A549 (cell line): ENCODE measurements around the gene C7orf57. TPM values are rescaled to one million over a fixed set of nuclear protein-coding genes. Genes with fewer than 3 reads are reported as not detected.
A peak's percentile ranks its signal among the peaks of the same experiment; 100 is the strongest.

Source experiments
- ATAC-seq, 2 experiments: fragments of 200-7000 bp in 1 of 2; fragments of >200 bp in 1 of 2; cut with Nextera tagmentation in 1 of 2; cut with Tn5 transposase in 1 of 2; 3 replicates each; pipeline versions ENCODE4 v1.8.0 to v1.9.1; 2018 to 2020; ENCODE audit warnings: mild to moderate bottlenecking in 1 of 2, moderate library complexity in 1 of 2
- CTCF ChIA-PET: fragments of 300-600 bp; sonication (Branson Sonifier 250); formaldehyde crosslinking; extraction: SDS; loops from one replicate; lab custom pipeline; 2021; ENCODE audit warnings: antibody characterized with exemption, inconsistent platforms; lab: Yijun Ruan, JAX
- POLR2A ChIA-PET: fragments of 350-600 bp; formaldehyde crosslinking; extraction: SDS; loops from one replicate; lab custom pipeline; 2021; ENCODE audit warnings: antibody characterized with exemption, inconsistent platforms; lab: Yijun Ruan, JAX
- DNase-seq, 2 experiments: peaks; one replicate each; pipeline versions ENCODE4 v3.0.0 to v3.0.0-alpha.2; 2011 to 2016; ENCODE audit warnings: low read depth in 1 of 2, low spot score in 1 of 2
- FAIRE-seq: peaks from 2 replicates; lab custom pipeline; 2011; peaks lifted over from hg19 to GRCh38; lab: Jason Lieb, UNC
- H3K27ac ChIP-seq, 2 experiments: fragments of >200 bp; sonication (Bioruptor Twin); formaldehyde crosslinking; 3 replicates each; pipeline ENCODE4 v1.5.1; 2016 to 2017
- H3K4me1 ChIP-seq: fragments of >200 bp; sonication (Bioruptor Twin); formaldehyde crosslinking; 3 replicates; pipeline ENCODE4 v1.6.1; 2016
- H3K4me2 ChIP-seq: fragments of >200 bp; sonication (Bioruptor Twin); formaldehyde crosslinking; 3 replicates; pipeline ENCODE4 v1.6.1; 2016
- H3K4me3 ChIP-seq: fragments of >200 bp; sonication (Bioruptor Twin); formaldehyde crosslinking; 3 replicates; pipeline ENCODE4 v1.5.1; 2016
- H3K9me3 ChIP-seq: fragments of >200 bp; sonication (Bioruptor Twin); formaldehyde crosslinking; 3 replicates; pipeline ENCODE4 v1.6.1; 2016
- BHLHE40 ChIP-seq: IDR thresholded peaks from 2 replicates; pipeline ENCODE4 v1.6.1; 2012; ENCODE audit warnings: low read depth, low read length, inconsistent platforms
- CBX8 ChIP-seq: fragments of 200-600 bp; sonication (generic); IDR thresholded peaks from 2 replicates; pipeline ENCODE4 v1.6.1; 2016
- CEBPB ChIP-seq, 2 experiments: fragments of >200 bp in 1 of 2; sonication (Bioruptor Twin) in 1 of 2; formaldehyde crosslinking in 1 of 2; IDR thresholded peaks; 2 replicates each; pipeline ENCODE4 v1.6.1; 2012 to 2016
- CHD2 ChIP-seq: fragments of 150-350 bp; IDR thresholded peaks from 2 replicates; pipeline ENCODE4 v1.6.1; 2014; ENCODE audit warnings: low read length; ENCODE audit not compliant: partially characterized antibody
- EHF ChIP-seq: fragments of 250-450 bp; sonication (Bioruptor Pico); IDR thresholded peaks from 2 replicates; pipeline ENCODE4 v1.5.0; 2020; ENCODE audit warnings: mild to moderate bottlenecking
- HDAC2 ChIP-seq: fragments of 200-600 bp; sonication (generic); IDR thresholded peaks from 2 replicates; pipeline ENCODE4 v1.6.1; 2016
- HEYL ChIP-seq: fragments of 250-450 bp; sonication (Bioruptor Pico); IDR thresholded peaks from 2 replicates; pipeline ENCODE4 v1.8.0; 2021; ENCODE audit warnings: mild to moderate bottlenecking, moderate library complexity
- HOXA7 ChIP-seq: fragments of 250-450 bp; sonication (Bioruptor Pico); IDR thresholded peaks from 2 replicates; pipeline ENCODE4 v1.5.0; 2020; ENCODE audit warnings: mild to moderate bottlenecking, moderate library complexity
- HOXB13 ChIP-seq: fragments of 250-450 bp; sonication (Bioruptor Pico); IDR thresholded peaks from 2 replicates; pipeline ENCODE4 v1.5.0; 2020; ENCODE audit warnings: low read depth, mild to moderate bottlenecking, moderate library complexity
- JUNB ChIP-seq: fragments of >200 bp; sonication (Bioruptor Twin); formaldehyde crosslinking; IDR thresholded peaks from 2 replicates; pipeline ENCODE4 v1.6.1; 2016
- KDM1A ChIP-seq: fragments of 200-600 bp; sonication (generic); IDR thresholded peaks from 2 replicates; pipeline ENCODE4 v1.6.1; 2016; ENCODE audit warnings: low read depth, mild to moderate bottlenecking
- MYC ChIP-seq: IDR thresholded peaks from 2 replicates; pipeline ENCODE4 v1.6.1; 2012; ENCODE audit warnings: mild to moderate bottlenecking, inconsistent platforms, low read length, improper control_type of control experiment, borderline replicate concordance
- NPAS2 ChIP-seq: fragments of 250-450 bp; sonication (Bioruptor Pico); IDR thresholded peaks from 2 replicates; pipeline ENCODE4 v1.8.0; 2022; ENCODE audit warnings: mild to moderate bottlenecking, moderate library complexity, borderline replicate concordance
- NR3C1 ChIP-seq: fragments of >200 bp; sonication (Bioruptor Twin); formaldehyde crosslinking; IDR thresholded peaks from 3 replicates; pipeline ENCODE4 v1.6.1; 2017
- PHF8 ChIP-seq: fragments of 200-600 bp; sonication (generic); IDR thresholded peaks from 2 replicates; pipeline ENCODE4 v1.6.1; 2016; ENCODE audit warnings: low read depth, mild to moderate bottlenecking, antibody characterized with exemption, moderate library complexity, borderline replicate concordance
- POLR2A ChIP-seq: IDR thresholded peaks from 2 replicates; pipeline ENCODE4 v1.6.1; 2012; ENCODE audit warnings: mild to moderate bottlenecking, low read length
- RARB ChIP-seq: fragments of 250-450 bp; sonication (Bioruptor Pico); IDR thresholded peaks from 2 replicates; pipeline ENCODE4 v1.8.0; 2021; ENCODE audit warnings: mild to moderate bottlenecking, moderate library complexity
- RFX5 ChIP-seq: fragments of 450-650 bp; IDR thresholded peaks from 2 replicates; pipeline ENCODE4 v1.7.1; 2014; ENCODE audit warnings: antibody characterized with exemption, mild to moderate bottlenecking, moderate library complexity
- TP53 ChIP-seq: fragments of 250-450 bp; sonication (Bioruptor Pico); IDR thresholded peaks from 2 replicates; pipeline ENCODE4 v1.5.0; 2021; ENCODE audit warnings: mild to moderate bottlenecking, moderate library complexity
- ZC3H11A ChIP-seq: fragments of 450-650 bp; IDR thresholded peaks from 2 replicates; pipeline ENCODE4 v1.6.1; 2014; ENCODE audit warnings: antibody characterized with exemption, mild to moderate bottlenecking
- ZFP36 ChIP-seq: fragments of 450-650 bp; IDR thresholded peaks from 2 replicates; pipeline ENCODE4 v1.6.1; 2014; ENCODE audit warnings: borderline replicate concordance; ENCODE audit not compliant: partially characterized antibody
- WGBS: methylation state at CpG from one replicate; pipeline ENCODE4 v1.1.6; 2017; ENCODE audit errors: missing lambda C conversion rate; 5-methylcytosine and 5-hydroxymethylcytosine counted together
- polyA plus RNA-seq, 4 experiments: library from polyadenylated mRNA; depleted of rRNA in 3 of 4; stranded (reverse); fragments of >200 nt; fragmentation: RNase III in 1 of 4; extraction: RNeasy Plus Mini Kit Qiagen cat#74134 plus additional on column Dnase treatment in 1 of 4; gene quantifications; 2 replicates in 3 of 4; 3 replicates in 1 of 4; pipeline ENCODE4 v1.2.3, GENCODE V29; 2011 to 2017
- TF ChIP-seq, protein P1 (sequence below): fragments of 450-650 bp; IDR thresholded peaks from 2 replicates; pipeline ENCODE4 v1.6.1; 2014; ENCODE audit warnings: antibody characterized with exemption
- TF ChIP-seq, protein P2 (sequence below): IDR thresholded peaks from 2 replicates; pipeline ENCODE4 v1.6.1; 2012
- TF ChIP-seq, protein P3 (sequence below): IDR thresholded peaks from 2 replicates; pipeline ENCODE4 v1.6.1; 2012; ENCODE audit warnings: low read depth, borderline replicate concordance
- TF ChIP-seq, protein P4 (sequence below): fragments of >200 bp; sonication (Bioruptor Twin); formaldehyde crosslinking; IDR thresholded peaks from 3 replicates; pipeline ENCODE4 v1.6.1; 2016
- TF ChIP-seq, protein P5 (sequence below): fragments of 150-350 bp; IDR thresholded peaks from 2 replicates; pipeline ENCODE4 v1.6.1; 2014; ENCODE audit warnings: low read depth, mild to moderate bottlenecking, low read length

C7orf57 gene
- polyA plus RNA-seq, 2 of the 4 experiments (the other 2 are of a cell fraction) = 0.05 to 0.09 TPM

DNA sequence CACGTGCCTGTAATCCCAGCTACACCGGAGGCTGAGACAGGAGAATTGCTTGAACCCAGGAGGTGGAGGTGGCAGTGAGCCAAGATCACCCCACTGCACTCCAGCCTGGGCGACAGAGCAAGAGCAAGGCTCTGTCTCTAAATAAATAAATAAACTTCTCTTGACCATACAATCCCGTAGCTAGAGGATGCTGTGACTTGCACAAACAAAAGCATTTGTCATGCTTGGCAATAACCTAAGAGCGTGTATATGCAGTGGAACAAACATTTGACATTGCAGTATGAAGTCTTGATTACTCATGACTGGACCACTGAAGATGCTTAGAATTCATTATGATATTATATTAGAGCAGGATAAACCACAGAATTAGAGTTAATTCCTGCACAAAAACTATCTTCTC is 1.4 kb upstream of the C7orf57 start:
- WGBS = 24% methylated on average over 5 of the region's 5 CpGs
- no peak for ATAC-seq
- H3K4me3 ChIP-seq = no peak overlapping the region
- H3K9me3 ChIP-seq = no peaks in the 10 kb centered on the region
- peaks cover 11% of the 10 kb centered on the region; the same call in 1 of the 3 replicates for H3K4me1 ChIP-seq
- no peak overlapping the region for H3K27ac ChIP-seq
- DNase-seq = peak in 1 of 2 experiments; percentile 11
- TF ChIP-seq KDM1A (no peak), PHF8 (no peak), POLR2A (no peak), CBX8 (no peak)
- TF ChIP-seq, protein P1, sequence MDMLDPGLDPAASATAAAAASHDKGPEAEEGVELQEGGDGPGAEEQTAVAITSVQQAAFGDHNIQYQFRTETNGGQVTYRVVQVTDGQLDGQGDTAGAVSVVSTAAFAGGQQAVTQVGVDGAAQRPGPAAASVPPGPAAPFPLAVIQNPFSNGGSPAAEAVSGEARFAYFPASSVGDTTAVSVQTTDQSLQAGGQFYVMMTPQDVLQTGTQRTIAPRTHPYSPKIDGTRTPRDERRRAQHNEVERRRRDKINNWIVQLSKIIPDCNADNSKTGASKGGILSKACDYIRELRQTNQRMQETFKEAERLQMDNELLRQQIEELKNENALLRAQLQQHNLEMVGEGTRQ = no peak
- POLR2A ChIA-PET = no interaction called here
- CTCF ChIA-PET = interaction anchor here (1.0 to 6.5 kb wide), 5 partner anchors 10 to 76 kb away, joined by 3 to 35 read pairs (median 3); partner anchors contain the start of gene UPP1
- peak; percentile 23 for FAIRE-seq
- no peak overlapping the region for H3K4me2 ChIP-seq

DNA sequence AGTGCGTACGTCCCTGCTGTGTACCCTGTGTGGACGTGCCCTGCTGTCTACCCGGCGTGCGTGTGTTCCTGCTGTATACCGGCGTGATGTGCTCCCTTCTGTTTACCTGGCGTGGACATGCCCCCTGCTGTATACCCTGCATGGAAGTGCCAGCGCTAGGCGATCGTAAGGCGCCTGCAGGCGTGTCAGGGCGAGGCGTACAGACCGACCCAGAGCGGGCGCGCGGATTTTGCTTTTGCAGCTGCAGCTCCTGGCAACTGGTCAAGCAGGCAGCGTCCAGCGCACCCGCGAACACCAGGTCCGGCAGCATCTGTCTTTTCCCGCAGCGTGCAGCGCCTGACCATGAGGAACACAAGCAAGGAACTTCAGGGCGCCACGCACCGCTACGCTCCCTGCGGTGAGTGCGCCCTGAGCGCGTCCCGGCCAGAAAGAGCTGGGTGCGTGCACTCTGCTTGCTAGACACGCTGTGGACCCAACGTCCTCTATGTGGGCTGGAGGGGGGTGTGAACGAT is 680 bp downstream of the C7orf57 start:
- FAIRE-seq (no peak), DNase-seq (peak in 1 of 2 experiments; percentile 17), ATAC-seq (peak; percentile 46 to 51)
- 3% methylated on average over 35 of the region's 42 CpGs for WGBS
- Histone ChIP-seq H3K9me3 (no peaks in the 10 kb centered on the region), H3K4me3 (peak overlapping the region; percentile 76), H3K4me2 (peak overlapping the region; percentile 100), H3K27ac (no peak overlapping the region), H3K4me1 (peaks cover 11% of the 10 kb centered on the region; the same call in 1 of the 3 replicates)
- POLR2A ChIA-PET = interaction anchor here (1.4 kb wide), 1 partner anchor 52 kb away, joined by 4 read pairs; the partner anchor contains the start of gene UPP1
- CTCF ChIA-PET = interaction anchor here (0.6 to 6.5 kb wide), 5 partner anchors 9 to 73 kb away, joined by 3 to 35 read pairs (median 4); no protein-coding TSS in a partner anchor
- TF ChIP-seq TP53 (CRISPR knock-in tag) = no peak
- TF ChIP-seq MYC = no peak
- TF ChIP-seq HOXA7 (CRISPR knock-in tag) = no peak
- TF ChIP-seq NR3C1 = no peak
- TF ChIP-seq EHF = no peak
- TF ChIP-seq, protein P2, sequence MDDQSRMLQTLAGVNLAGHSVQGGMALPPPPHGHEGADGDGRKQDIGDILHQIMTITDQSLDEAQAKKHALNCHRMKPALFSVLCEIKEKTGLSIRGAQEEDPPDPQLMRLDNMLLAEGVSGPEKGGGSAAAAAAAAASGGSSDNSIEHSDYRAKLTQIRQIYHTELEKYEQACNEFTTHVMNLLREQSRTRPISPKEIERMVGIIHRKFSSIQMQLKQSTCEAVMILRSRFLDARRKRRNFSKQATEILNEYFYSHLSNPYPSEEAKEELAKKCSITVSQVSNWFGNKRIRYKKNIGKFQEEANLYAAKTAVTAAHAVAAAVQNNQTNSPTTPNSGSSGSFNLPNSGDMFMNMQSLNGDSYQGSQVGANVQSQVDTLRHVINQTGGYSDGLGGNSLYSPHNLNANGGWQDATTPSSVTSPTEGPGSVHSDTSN = no peak

DNA sequence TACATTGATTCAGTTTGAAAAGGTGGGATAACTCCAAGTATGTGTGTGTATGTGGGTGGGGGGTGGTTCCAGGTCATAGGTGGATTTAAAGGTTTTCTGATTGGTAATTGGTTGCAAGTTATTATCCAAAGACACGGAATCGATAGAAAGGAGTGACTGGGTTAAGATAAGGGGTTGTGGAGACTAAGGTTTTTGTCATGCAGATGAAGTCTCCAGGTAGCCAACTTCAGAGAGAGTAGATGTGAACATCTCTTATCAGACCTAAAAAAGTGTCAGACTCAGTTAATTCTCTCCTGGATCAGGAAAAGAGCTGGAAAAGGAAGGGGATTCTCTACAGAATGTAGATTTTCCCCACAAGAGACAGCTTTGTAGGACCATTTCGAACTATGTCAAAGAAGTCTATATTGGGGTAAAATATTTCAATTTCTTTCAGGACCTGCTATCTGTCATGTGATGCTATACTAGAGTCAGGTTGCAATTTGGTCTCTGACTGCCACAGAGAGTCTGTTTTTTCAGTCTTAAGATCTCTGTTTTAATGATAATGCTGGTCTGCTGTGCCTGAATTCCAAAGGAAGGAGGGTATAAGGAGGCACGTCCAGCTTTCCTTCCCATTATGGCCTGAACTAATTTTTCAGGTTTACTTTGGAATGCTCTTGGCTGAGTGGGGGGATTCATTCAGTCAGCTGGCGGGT is 3.6 kb downstream of the C7orf57 start:
- CTCF ChIA-PET = interaction anchor here (0.8 kb wide), 1 partner anchor 46 kb away, joined by 3 read pairs; no protein-coding TSS in a partner anchor
- DNase-seq (no peak), FAIRE-seq (no peak)

More for the DNA sequence above, 3.6 kb downstream of the C7orf57 start:
- no peak overlapping the region for H3K27ac ChIP-seq
- H3K9me3 ChIP-seq = no peaks in the 10 kb centered on the region
- H3K4me1 ChIP-seq = peaks cover 11% of the 10 kb centered on the region; the same call in 1 of the 3 replicates
- no peak overlapping the region for H3K4me3 ChIP-seq
- H3K4me2 ChIP-seq = no peak overlapping the region
- 43% methylated on average over 5 of the region's 5 CpGs for WGBS
- POLR2A ChIA-PET = interaction anchor here (0.7 kb wide), 1 partner anchor 48 kb away, joined by 3 read pairs; no protein-coding TSS in a partner anchor
- ATAC-seq = no peak
- TF ChIP-seq, protein P3, sequence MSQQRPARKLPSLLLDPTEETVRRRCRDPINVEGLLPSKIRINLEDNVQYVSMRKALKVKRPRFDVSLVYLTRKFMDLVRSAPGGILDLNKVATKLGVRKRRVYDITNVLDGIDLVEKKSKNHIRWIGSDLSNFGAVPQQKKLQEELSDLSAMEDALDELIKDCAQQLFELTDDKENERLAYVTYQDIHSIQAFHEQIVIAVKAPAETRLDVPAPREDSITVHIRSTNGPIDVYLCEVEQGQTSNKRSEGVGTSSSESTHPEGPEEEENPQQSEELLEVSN = no peak
- TF ChIP-seq CEBPB (IDR thresholded peaks at IDR 0.05) (no peak), JUNB (no peak), HDAC2 (no peak), RFX5 (no peak), NR3C1 (no peak), ZFP36 (no peak), HEYL (CRISPR knock-in tag) (no peak), CBX8 (no peak), ZC3H11A (no peak), HOXB13 (no peak), RARB (CRISPR knock-in tag) (no peak), BHLHE40 (no peak), CHD2 (no peak), NPAS2 (CRISPR knock-in tag) (no peak)
- TF ChIP-seq, protein P1 = no peak
- TF ChIP-seq, protein P4, sequence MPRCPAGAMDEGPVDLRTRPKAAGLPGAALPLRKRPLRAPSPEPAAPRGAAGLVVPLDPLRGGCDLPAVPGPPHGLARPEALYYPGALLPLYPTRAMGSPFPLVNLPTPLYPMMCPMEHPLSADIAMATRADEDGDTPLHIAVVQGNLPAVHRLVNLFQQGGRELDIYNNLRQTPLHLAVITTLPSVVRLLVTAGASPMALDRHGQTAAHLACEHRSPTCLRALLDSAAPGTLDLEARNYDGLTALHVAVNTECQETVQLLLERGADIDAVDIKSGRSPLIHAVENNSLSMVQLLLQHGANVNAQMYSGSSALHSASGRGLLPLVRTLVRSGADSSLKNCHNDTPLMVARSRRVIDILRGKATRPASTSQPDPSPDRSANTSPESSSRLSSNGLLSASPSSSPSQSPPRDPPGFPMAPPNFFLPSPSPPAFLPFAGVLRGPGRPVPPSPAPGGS = no peak
- TF ChIP-seq, protein P5, sequence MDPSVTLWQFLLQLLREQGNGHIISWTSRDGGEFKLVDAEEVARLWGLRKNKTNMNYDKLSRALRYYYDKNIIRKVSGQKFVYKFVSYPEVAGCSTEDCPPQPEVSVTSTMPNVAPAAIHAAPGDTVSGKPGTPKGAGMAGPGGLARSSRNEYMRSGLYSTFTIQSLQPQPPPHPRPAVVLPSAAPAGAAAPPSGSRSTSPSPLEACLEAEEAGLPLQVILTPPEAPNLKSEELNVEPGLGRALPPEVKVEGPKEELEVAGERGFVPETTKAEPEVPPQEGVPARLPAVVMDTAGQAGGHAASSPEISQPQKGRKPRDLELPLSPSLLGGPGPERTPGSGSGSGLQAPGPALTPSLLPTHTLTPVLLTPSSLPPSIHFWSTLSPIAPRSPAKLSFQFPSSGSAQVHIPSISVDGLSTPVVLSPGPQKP = no peak
